HEK293T (cell line): ENCODE results near the gene PILRA.
"Not testable (repeated sequence)": the region's sequence is repeated elsewhere in the genome, so short reads cannot be mapped to it uniquely, and the experiment has no call there.

Experiments
- CTCF ChIA-PET: fragments of 350-600 bp; formaldehyde crosslinking; extraction: SDS; loops from one replicate; lab custom pipeline; 2021; ENCODE audit warnings: antibody characterized with exemption, inconsistent platforms; lab: Yijun Ruan, JAX
- POLR2A ChIA-PET: fragments of 350-600 bp; formaldehyde crosslinking; extraction: SDS; loops from one replicate; lab custom pipeline; 2020; ENCODE audit warnings: antibody characterized with exemption, inconsistent platforms; lab: Yijun Ruan, JAX
- DNase-seq: peaks from one replicate; pipeline ENCODE4 v3.0.0; 2012; ENCODE audit warnings: mixed read lengths; ENCODE audit errors: extremely low spot score
- ARNT ChIP-seq: fragments of 450-650 bp; IDR thresholded peaks from 2 replicates; pipeline ENCODE4 v1.6.1; 2017; ENCODE audit warnings: mild to moderate bottlenecking
- BHLHE40 ChIP-seq: fragments of 450-650 bp; IDR thresholded peaks from 2 replicates; pipeline ENCODE4 v1.6.1; 2016; ENCODE audit warnings: mild to moderate bottlenecking, moderate library complexity, borderline replicate concordance
- CTBP1 ChIP-seq: fragments of 450-650 bp; IDR thresholded peaks from 2 replicates; pipeline ENCODE4 v1.6.1; 2016; ENCODE audit warnings: borderline replicate concordance
- ELF4 ChIP-seq: fragments of 450-650 bp; IDR thresholded peaks from 2 replicates; pipeline ENCODE4 v1.6.1; 2017; ENCODE audit warnings: antibody characterized with exemption
- FOXA1 ChIP-seq: fragments of 450-650 bp; IDR thresholded peaks from 2 replicates; pipeline ENCODE4 v1.6.1; 2016; ENCODE audit warnings: mild to moderate bottlenecking
- FOXK2 ChIP-seq: fragments of 450-650 bp; IDR thresholded peaks from 2 replicates; pipeline ENCODE4 v1.6.1; 2016; ENCODE audit warnings: mild to moderate bottlenecking
- FOXM1 ChIP-seq: fragments of 450-650 bp; IDR thresholded peaks from 2 replicates; pipeline ENCODE4 v1.6.1; 2017; ENCODE audit warnings: mild to moderate bottlenecking, borderline replicate concordance
- HDGF ChIP-seq: fragments of 450-650 bp; IDR thresholded peaks from 2 replicates; pipeline ENCODE4 v1.6.1; 2017; ENCODE audit warnings: antibody characterized with exemption, borderline replicate concordance
- L3MBTL2 ChIP-seq: fragments of 450-650 bp; conservative IDR thresholded peaks from 2 replicates; pipeline ENCODE4 v1.6.1; 2016; ENCODE audit warnings: mild to moderate bottlenecking
- LEF1 ChIP-seq: fragments of 450-650 bp; IDR thresholded peaks from 2 replicates; pipeline ENCODE4 v1.6.1; 2017; ENCODE audit warnings: mild to moderate bottlenecking, borderline replicate concordance
- NFRKB ChIP-seq: fragments of 450-650 bp; IDR thresholded peaks from 2 replicates; pipeline ENCODE4 v1.6.1; 2016; ENCODE audit warnings: mild to moderate bottlenecking, moderate library complexity
- PKNOX1 ChIP-seq: fragments of 450-650 bp; IDR thresholded peaks from 2 replicates; pipeline ENCODE4 v1.6.1; 2016
- SP1 ChIP-seq: fragments of 450-650 bp; IDR thresholded peaks from 2 replicates; pipeline ENCODE4 v1.6.1; 2017
- SUZ12 ChIP-seq: fragments of 450-650 bp; IDR thresholded peaks from 2 replicates; pipeline ENCODE4 v1.6.1; 2016; ENCODE audit warnings: mild to moderate bottlenecking
- TARDBP ChIP-seq: fragments of 450-650 bp; IDR thresholded peaks from 2 replicates; pipeline ENCODE4 v1.6.1; 2016
- ZNF384 ChIP-seq: fragments of 450-650 bp; IDR thresholded peaks from 2 replicates; pipeline ENCODE4 v1.6.1; 2016

PILRA gene

GRCh38 chr7:100356416-100357068 lies 16.7 kb upstream of the PILRA start:
- POLR2A ChIA-PET, result no interaction called here
- TF ChIP-seq ELF4 (no peak), FOXM1 (no peak), L3MBTL2 (no peak), FOXA1 (no peak), HDGF (no peak), LEF1 (no peak), BHLHE40 (no peak), PKNOX1 (no peak), NFRKB (no peak), SP1 (no peak), FOXK2 (no peak), ARNT (no peak), ZNF384 (no peak), CTBP1 (no peak), SUZ12 (no peak)

GRCh38 chr7:100357131-100357561 lies 16.1 kb upstream of the PILRA start:
- no peak for DNase-seq
- TF ChIP-seq CTBP1 (no peak), ARNT (no peak), PKNOX1 (no peak), FOXA1 (no peak), FOXK2 (no peak), TARDBP (no peak)
- CTCF ChIA-PET, result no interaction called here
- POLR2A ChIA-PET, result no interaction called here

More at GRCh38 chr7:100356416-100357068, 16.7 kb upstream of the PILRA start:
- no peak for DNase-seq
- CTCF ChIA-PET, result no interaction called here

- TF ChIP-seq SP1 (no peak), BHLHE40 (no peak), LEF1 (no peak), FOXM1 (no peak), PKNOX1 (no peak), SUZ12 (no peak), HDGF (no peak), L3MBTL2 (no peak), ELF4 (no peak), NFRKB (no peak), TARDBP (no peak), FOXK2 (no peak), FOXA1 (no peak), ZNF384 (no peak), ARNT (no peak), CTBP1 (no peak)
- no peak for DNase-seq
- POLR2A ChIA-PET, result no interaction called here
- CTCF ChIA-PET, result no interaction called here
Observed at GRCh38 chr7:100358027-100358856, 15.0 kb upstream of the PILRA start, which contains the start of gene PILRB. PILRB (plus strand) TSS chr7:100358117; CDS start chr7:100358303, 186 bp downstream.

GRCh38 chr7:100358857-100359212 lies 14.5 kb upstream of the PILRA start:
- no peak for DNase-seq
- ChIA-PET POLR2A (no interaction called here), CTCF (no interaction called here)
- TF ChIP-seq SP1 (no peak), FOXM1 (no peak), NFRKB (no peak), BHLHE40 (no peak), ZNF384 (no peak), LEF1 (no peak), FOXA1 (no peak), ARNT (no peak), FOXK2 (no peak), SUZ12 (no peak), HDGF (no peak), L3MBTL2 (no peak), CTBP1 (no peak)

- POLR2A ChIA-PET, result no interaction called here
- DNase-seq, result no peak
- CTCF ChIA-PET, result no interaction called here
- TF ChIP-seq SUZ12, result no peak
Observed at GRCh38 chr7:100360135-100360854, 13.0 kb upstream of the PILRA start.

- ChIA-PET POLR2A (no interaction called here), CTCF (no interaction called here)
- TF ChIP-seq SUZ12 (no peak), PKNOX1 (no peak), FOXA1 (no peak), HDGF (no peak), FOXM1 (no peak), TARDBP (no peak), ARNT (no peak), BHLHE40 (no peak), ZNF384 (no peak), NFRKB (no peak), FOXK2 (no peak)
- DNase-seq, result no peak
Observed at GRCh38 chr7:100363098-100363497, 10.2 kb upstream of the PILRA start.

GRCh38 chr7:100363797-100364196 lies 9.5 kb upstream of the PILRA start:
- DNase-seq, CTCF ChIA-PET, POLR2A ChIA-PET: not testable (repeated sequence)
